AG09309 (cell line): ENCODE data around the gene SCYL1.

Experiments used
- DNase-seq: peaks from one replicate; pipeline ENCODE4 v3.0.0-alpha.2; 2010; ENCODE audit warnings: low read depth
- H3K4me3 ChIP-seq: 2 replicates; pipeline ENCODE4 v1.5.1; 2011; ENCODE audit warnings: mild to moderate bottlenecking, low read depth, low read length, moderate library complexity; ENCODE audit not compliant: control insufficient read depth
- CTCF ChIP-seq: IDR thresholded peaks from 2 replicates; pipeline ENCODE4 v1.5.1; 2011; ENCODE audit warnings: mild to moderate bottlenecking, low read depth, low read length, inconsistent platforms; ENCODE audit not compliant: insufficient read depth, control insufficient read depth; ENCODE audit errors: missing control alignments

Gene SCYL1

GRCh38 chr11:65503368-65503948 lies 21.4 kb upstream of the SCYL1 start:
- peak overlapping the region; percentile 74 for H3K4me3 ChIP-seq
- TF ChIP-seq CTCF: no peak
- DNase-seq: no peak

GRCh38 chr11:65503949-65504673 lies 20.8 kb upstream of the SCYL1 start:
- DNase-seq: no peak
- no peak for TF ChIP-seq CTCF
- peak overlapping the region; percentile 74 for H3K4me3 ChIP-seq

- peak overlapping the region; percentile 74 for H3K4me3 ChIP-seq
- no peak for TF ChIP-seq CTCF
- DNase-seq: no peak
Observed at GRCh38 chr11:65504674-65505465, 20.0 kb upstream of the SCYL1 start.

GRCh38 chr11:65505466-65506289 lies 19.2 kb upstream of the SCYL1 start:
- H3K4me3 ChIP-seq: peak overlapping the region; percentile 74

GRCh38 chr11:65506290-65506771 lies 18.6 kb upstream of the SCYL1 start:
- DNase-seq: no peak
- no peak for TF ChIP-seq CTCF
- peak overlapping the region; percentile 74 for H3K4me3 ChIP-seq

More at GRCh38 chr11:65505466-65506289, 19.2 kb upstream of the SCYL1 start:
- no peak for TF ChIP-seq CTCF
- no peak for DNase-seq
